ENCODE measurements around the gene CELA3B.
A peak's percentile ranks its signal among the peaks of the same experiment; 100 is the strongest.
"Not testable (repeated sequence)": the region's sequence is repeated elsewhere in the genome, so short reads cannot be mapped to it uniquely, and the experiment has no call there.

The CELA3B gene

DNA sequence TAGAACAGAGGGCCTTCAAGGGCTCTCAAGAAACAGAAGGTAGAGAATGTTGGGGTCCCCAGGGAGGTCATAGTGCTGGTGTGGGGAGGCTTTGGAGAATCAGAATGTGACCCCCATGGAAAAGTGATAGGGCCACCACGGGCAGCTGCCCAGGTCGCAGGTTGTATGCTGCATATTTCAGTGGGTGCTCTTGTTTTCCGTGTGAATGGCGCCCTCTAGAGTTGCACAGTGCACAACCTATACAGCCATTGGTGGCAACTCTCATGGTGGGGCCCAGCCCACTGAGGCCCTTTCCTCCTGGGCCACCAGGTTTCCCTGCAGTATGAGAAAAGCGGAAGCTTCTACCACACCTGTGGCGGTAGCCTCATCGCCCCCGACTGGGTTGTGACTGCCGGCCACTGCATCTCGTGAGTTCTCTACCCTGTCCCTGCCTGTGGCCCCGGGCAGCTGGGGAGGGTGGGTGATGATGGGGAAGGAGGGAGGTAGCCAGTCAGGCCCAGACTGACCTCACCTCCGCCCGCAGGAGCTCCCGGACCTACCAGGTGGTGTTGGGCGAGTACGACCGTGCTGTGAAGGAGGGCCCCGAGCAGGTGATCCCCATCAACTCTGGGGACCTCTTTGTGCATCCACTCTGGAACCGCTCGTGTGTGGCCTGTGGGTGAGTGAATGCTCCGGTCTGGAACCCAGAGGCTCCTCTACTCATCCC lies 3.8 kb downstream of the CELA3B start:
- not testable (repeated sequence) for DNase-seq

GRCh38 chr1:21981253-21981652 lies 4.4 kb downstream of the CELA3B start:
- not testable (repeated sequence) for DNase-seq

DNA sequence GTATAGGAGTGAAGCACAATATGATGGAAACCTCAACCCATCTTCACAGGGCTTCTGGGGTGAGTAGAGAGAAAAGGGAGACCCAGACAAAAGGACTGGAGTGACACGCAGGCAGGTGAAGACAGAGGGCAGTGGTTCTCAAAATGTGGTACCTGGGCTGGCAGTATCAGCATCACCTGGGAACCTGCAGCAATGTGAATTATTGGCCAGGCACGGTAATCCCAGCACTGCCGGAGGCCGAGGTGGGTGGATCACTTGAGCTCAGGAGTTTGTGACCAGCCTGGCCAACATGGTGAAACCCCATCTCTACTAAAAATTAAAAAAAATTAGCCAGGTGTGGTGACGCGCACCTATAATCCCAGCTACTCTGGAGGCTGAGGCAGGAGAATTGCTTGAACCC lies 5.3 kb downstream of the CELA3B start:
- DNase-seq: not testable (repeated sequence)

DNA sequence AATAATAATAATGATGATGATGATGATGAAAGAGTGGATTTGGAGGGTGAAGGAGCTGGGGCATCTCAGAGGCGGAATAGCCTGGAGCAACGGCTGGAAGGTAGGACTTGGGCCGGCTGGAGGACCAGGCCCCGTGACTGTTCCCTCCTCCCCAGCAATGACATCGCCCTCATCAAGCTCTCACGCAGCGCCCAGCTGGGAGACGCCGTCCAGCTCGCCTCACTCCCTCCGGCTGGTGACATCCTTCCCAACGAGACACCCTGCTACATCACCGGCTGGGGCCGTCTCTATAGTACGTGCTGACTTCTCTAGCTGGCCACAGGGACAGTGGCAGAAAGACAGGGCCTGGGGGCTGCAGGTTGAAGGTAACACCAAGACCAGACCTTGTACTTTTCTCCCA lies 6.7 kb downstream of the CELA3B start:
- DNase-seq: not testable (repeated sequence)

- DNase-seq: not testable (repeated sequence)
Observed at GRCh38 chr1:21985893-21986292, 9.1 kb downstream of the CELA3B start.

- DNase-seq: not testable (repeated sequence)
Observed at GRCh38 chr1:21986386-21986785, 9.6 kb downstream of the CELA3B start.

DNA sequence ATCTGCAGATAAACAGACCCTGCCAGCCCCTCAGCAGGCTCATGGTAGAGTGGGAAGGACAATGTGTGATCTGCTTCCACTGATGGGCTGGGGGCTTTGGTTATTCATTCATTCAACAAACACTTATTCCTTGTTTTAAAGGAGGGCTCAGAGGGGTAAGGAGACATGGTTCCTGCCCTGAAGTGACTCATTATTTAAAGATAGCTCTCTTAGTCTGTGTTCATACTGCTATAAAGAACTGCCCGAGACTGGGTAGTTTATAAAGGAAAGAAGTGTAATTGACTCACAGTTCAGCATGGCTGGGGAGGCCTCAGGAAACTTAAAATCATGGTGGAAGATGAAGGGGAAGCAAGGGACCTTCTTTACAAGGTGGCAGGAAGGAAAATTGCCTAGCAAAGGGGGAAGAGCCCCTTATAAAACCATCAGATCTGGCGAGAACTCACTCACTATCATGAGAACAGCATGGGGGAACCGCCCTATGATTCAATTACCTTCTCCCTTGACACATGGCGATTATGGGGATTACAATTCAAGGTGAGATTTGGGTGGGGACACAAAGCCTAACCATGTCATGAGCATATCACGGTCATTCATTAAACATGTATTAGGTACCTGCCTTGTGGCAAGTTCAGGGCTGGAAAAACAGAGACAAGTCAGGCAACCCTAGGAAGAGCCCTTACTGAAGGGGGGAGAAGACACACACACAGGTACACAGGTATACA lies 13.0 kb downstream of the CELA3B start:
- DNase-seq: not testable (repeated sequence)

- DNase-seq: not testable (repeated sequence)
Observed at GRCh38 chr1:21992186-21992585, 15.4 kb downstream of the CELA3B start.

DNA sequence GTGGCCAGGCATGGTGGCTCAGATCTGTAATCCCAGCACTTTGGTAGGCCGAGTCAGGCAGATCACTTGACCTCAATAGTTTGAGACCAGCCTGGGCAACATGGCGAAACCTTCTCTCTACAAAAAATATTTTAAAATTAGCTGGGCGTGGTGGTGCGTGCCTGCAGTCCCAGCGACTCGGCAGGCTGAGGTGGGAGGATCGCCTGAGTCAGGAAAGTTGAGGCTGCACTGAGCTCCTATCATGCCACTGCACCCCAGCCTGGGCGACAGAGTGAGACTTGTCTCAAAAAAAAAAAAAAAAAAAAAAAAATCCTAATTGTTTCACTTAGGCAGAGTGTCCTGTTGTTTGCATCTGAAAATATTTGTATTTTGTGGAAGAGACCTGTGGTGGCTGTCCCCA lies 17.9 kb downstream of the CELA3B start:
- DNase-seq: not testable (repeated sequence)

DNA sequence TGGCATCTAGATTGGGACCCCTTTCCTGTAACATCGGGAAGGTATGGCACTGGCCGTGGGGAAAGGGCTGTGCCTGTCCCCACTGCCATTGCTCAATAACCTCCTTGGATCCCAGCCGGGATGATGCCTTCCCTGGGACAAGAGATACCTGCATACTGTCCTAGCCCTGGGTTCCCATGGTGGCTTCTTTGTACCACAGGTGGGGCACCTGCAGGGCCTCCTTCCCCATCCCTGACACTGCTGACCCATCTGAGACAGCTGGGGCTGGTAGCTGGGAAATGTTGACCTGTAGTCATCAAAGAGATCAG lies 19.8 kb downstream of the CELA3B start:
- not testable (repeated sequence) for DNase-seq

DNA sequence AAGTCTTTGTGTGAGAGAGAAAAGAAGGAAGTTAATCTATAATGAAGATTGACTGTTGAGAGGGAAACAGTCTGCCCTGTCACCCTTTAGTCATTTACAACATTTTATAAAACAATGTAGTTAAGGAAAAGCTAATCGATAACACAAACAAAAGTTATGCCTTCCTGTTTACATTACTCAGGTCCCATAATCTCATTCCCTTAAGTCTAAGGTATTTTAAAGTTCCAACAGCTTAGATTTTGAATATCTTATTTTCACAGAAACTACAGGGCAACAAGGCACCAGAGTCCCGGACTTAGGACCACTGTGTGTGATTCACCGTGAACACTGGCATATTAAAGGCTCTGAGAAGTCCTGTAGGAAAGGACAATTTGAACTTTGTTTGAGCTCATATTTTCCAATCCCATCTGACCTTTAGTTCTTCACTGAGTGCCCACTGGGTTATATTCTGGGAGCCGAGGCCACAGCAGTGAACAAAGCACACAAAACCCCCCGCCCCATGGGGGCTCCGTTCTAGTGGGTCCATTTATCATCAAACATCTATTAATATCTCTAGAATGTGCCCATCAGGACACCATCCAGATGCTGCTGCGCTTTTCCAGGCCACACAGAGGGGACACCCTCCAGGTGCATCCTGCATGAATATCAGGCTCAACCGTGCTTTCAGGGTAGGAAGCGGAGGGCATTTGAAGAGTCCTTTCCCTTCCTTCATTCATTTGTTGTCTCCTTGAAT lies 21.2 kb downstream of the CELA3B start:
- DNase-seq: not testable (repeated sequence)

DNA sequence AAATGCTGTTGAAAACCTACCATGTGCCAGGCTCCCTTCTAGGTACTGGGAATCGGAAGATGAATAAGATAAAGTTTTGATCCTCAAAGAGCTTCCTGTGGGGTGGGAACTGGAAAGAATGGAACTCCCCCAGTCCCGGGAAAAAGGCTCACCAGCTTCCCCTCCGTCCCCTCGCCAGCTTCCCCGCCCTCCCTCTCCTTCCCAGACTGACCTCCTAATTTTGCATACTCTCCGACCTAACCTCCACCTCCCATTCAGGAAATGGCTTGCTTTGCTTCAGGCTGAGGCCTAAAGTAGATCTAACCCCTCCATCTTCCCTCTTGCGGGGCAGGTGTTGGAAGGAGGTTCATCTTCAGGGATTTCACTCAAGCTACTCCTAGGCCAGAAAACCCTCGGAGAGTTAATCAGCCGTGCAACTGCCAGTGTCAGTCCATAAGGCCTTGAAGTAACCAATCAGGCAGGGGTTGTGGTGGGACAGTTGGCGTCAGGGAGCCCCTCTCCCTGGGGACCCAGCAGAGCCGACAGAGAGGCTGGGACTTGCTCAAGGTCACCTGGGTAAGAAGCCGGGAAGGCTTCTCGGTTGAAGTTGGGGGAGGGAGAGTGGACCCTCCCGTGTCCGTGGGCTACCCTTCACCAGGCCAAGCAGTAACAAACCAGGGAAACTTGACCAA lies 21.9 kb downstream of the CELA3B start:
- DNase-seq: not testable (repeated sequence)

GRCh38 chr1:21999645-22000044 lies 22.8 kb downstream of the CELA3B start:
- DNase-seq: peak; percentile 36

DNA sequence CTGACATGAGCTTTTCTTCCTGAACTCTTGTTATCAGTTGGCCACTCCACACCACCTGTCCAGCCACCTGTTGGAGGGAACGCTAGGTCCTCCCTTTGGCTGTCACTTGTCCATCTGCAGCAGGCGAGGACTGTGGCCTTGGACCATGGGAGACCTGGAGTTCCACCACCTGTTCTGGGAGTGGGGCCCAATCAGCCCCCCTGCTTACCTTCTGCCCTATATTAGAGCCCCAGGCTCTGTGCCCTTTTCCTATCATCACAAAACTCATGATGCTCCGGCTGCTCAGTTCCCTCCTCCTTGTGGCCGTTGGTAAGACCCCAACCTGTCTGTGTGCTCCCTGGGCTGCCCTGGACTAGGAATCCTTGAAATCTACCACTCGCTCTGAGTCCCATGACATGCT lies 24.6 kb downstream of the CELA3B start, which contains the start of gene CELA3A:
CELA3A (plus strand) TSS at position 249 of the 400 bp plus-strand sequence; CDS start at position 267, 18 bp downstream.
- DNase-seq: no peak

DNA sequence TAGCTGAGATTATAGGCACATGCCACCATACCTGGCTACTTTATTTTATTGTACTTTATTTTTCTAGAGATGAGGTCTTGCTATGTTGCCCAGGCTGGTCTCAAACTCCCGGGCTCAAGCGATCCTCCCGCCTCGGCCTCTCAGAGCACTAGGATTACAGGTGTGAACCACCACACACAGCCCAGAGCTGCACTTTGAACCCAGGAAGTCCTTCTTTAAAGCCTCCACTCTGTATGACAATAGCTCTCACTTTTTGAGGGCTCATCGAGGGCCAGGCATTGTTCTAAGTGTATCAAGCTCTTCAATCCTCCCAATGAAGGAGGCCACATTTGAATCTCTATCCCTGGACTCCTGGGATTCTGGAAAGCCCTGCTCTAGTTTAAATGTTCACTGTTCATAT lies 25.6 kb downstream of the CELA3B start:
- DNase-seq: not testable (repeated sequence)

- not testable (repeated sequence) for DNase-seq
Observed at GRCh38 chr1:22002875-22003274, 26.1 kb downstream of the CELA3B start.

DNA sequence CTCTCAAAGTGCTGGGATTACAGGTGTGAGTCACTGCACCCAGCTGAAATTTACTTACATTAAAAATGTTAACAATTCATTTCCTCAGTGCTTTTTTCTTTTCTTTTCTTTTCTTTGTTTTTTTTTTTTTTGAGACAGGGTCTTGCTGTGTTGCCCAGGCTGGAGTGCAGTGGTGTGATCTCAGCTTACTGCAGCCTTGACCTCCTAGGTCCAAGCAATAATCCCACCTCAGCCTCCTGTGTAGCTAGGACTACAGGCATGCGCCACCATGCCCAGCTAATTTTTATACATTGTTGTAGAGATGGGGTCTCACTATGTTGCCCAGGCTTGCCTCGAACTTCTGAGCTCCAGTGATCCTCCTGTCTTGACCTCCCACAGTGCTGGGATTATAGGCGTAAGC lies 27.1 kb downstream of the CELA3B start:
- not testable (repeated sequence) for DNase-seq

GRCh38 chr1:22005261-22006149 lies 28.7 kb downstream of the CELA3B start:
- DNase-seq: peak; percentile 4

GRCh38 chr1:22006736-22007135 lies 29.9 kb downstream of the CELA3B start:
- not testable (repeated sequence) for DNase-seq

DNA sequence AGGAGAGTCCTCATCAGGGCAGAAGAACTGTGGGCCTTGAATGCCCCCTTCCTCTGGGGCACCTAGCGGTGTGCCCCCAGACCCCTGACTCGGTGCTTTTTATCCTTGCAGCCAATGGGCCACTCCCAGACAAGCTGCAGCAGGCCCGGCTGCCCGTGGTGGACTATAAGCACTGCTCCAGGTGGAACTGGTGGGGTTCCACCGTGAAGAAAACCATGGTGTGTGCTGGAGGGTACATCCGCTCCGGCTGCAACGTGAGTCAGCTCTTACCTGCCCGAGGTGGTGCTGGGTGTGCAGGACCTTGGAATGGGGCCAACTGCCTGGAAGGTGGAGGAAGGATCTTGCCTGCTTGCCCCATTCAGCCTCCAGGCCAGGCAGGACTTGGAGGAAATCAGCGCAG lies 30.4 kb downstream of the CELA3B start:
- DNase-seq: not testable (repeated sequence)

- DNase-seq: not testable (repeated sequence)
Observed at GRCh38 chr1:22009566-22009965, 32.7 kb downstream of the CELA3B start.

GRCh38 chr1:22012752-22013151 lies 35.9 kb downstream of the CELA3B start:
- DNase-seq: not testable (repeated sequence)

All from DMS153 (cell line).